Kidney epithelial cell (primary cell): Measurements from ENCODE around the gene ICOS. TPM values are rescaled to one million over a fixed set of nuclear protein-coding genes. Genes with fewer than 3 reads are reported as not detected.
"Not testable (repeated sequence)": the region's sequence is repeated elsewhere in the genome, so short reads cannot be mapped to it uniquely, and the experiment has no call there.

Experiments
- DNase-seq: peaks from one replicate; pipeline ENCODE4 v3.0.0-alpha.2; 2010; ENCODE audit warnings: low read depth
- H3K27me3 ChIP-seq: 2 replicates; pipeline ENCODE4 v1.6.0; 2011; ENCODE audit warnings: low read length; ENCODE audit not compliant: control insufficient read depth, insufficient read depth
- H3K36me3 ChIP-seq: 2 replicates; pipeline ENCODE4 v1.5.1; 2011; ENCODE audit warnings: low read length; ENCODE audit not compliant: control insufficient read depth, insufficient read depth
- H3K4me3 ChIP-seq: 2 replicates; pipeline ENCODE4 v1.5.1; 2011; ENCODE audit warnings: low read depth, mild to moderate bottlenecking, control low read depth, low read length
- total RNA-seq: library from RNA; depleted of rRNA; stranded (reverse); fragments of >200 nt; gene quantifications from 2 replicates; pipeline ENCODE4 v1.2.3, GENCODE V29; 2015
- TF ChIP-seq, protein P1 (sequence below): IDR thresholded peaks from 2 replicates; pipeline ENCODE4 v1.5.1; 2011; ENCODE audit warnings: mild to moderate bottlenecking, moderate library complexity, low read length, control low read depth, inconsistent platforms; ENCODE audit not compliant: insufficient read depth, poor library complexity, severe bottlenecking

ICOS gene
- total RNA-seq, 1 donor from 2014 or later, result not detected

DNA sequence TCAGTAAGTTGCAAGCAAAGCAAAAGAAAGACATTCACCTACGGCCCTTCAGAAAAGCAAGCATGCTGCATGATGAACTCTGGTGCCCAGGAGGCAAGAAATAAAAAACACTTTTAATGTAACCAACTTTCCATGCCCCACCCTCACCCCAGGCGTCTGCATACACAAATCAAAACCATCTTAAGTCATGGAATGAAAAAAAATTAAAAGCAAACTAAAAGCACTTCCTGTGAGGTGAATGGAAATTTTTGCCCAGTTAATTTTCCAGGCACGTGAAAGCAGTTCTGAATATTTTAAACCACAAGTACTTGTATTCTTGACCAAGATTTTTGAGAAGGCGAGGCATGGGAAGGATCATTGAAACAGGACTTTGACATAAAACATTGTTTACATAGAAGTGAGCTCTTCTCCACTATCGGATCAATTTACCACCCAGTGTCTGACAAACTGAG is 2.5 kb upstream of the ICOS start:
- H3K27me3 ChIP-seq, result no peaks in the 10 kb centered on the region
- TF ChIP-seq, protein P1, sequence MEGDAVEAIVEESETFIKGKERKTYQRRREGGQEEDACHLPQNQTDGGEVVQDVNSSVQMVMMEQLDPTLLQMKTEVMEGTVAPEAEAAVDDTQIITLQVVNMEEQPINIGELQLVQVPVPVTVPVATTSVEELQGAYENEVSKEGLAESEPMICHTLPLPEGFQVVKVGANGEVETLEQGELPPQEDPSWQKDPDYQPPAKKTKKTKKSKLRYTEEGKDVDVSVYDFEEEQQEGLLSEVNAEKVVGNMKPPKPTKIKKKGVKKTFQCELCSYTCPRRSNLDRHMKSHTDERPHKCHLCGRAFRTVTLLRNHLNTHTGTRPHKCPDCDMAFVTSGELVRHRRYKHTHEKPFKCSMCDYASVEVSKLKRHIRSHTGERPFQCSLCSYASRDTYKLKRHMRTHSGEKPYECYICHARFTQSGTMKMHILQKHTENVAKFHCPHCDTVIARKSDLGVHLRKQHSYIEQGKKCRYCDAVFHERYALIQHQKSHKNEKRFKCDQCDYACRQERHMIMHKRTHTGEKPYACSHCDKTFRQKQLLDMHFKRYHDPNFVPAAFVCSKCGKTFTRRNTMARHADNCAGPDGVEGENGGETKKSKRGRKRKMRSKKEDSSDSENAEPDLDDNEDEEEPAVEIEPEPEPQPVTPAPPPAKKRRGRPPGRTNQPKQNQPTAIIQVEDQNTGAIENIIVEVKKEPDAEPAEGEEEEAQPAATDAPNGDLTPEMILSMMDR, result no peak
- no peak for DNase-seq
- no peak overlapping the region for H3K4me3 ChIP-seq
- H3K36me3 ChIP-seq, result no peaks in the 10 kb centered on the region

DNA sequence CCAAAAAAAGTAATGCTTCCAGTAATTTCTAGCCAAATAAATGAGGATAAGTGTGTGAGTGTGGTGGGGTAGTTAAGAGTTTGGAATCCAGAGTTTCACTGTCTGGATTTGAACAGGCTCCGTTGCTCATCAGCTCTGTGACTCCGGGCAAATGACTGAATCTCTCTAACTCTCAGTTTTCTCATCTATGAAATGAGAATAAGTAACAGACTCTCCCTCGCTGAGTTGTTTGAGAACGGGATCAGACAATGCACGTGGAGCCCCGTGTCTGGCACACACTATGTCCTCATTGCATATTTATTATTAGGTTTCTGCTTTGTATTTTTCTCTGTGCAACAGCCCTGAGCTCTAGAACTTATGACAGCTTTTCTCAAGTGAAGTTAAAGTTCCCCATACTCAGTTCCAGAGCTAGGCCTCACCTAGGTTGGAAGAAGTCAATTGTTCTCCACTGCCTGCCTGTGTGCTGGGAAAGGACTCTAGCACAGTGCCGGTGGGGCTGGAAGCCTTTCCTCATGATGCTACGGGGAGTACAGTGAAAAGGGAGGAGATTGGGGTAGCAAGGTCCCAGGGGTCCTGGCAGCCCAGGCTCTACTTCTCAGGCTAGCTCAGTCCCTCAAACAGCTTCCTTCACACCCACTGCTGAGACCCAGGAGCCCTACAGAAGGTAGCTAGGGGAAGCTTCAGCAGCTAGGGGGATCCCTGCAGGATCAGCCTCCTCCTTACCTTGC is 1.7 kb upstream of the ICOS start:
- DNase-seq, result no peak
- TF ChIP-seq, protein P1, result no peak
- H3K36me3 ChIP-seq, result no peaks in the 10 kb centered on the region
- H3K4me3 ChIP-seq, result no peak overlapping the region
- H3K27me3 ChIP-seq, result no peaks in the 10 kb centered on the region

DNA sequence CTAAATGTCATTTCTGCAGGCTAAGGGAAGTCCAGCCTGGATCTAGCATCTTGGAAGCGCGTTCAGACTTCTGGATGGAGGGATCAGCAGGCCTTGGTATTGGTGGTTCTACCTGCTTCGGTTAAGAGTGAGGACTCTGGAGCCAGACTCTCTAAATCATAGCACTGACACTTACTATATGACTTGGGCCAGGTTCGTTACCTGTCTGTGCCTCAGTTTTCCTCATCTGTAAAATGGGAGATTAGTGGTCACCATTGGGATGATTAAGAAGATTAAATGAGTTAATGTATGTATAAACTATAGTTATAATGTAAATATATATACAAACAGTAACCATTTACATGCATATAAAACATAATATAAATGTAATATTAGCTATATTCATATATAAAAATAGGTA is 995 bp upstream of the ICOS start:
- no peaks in the 10 kb centered on the region for H3K27me3 ChIP-seq
- no peak for DNase-seq
- no peaks in the 10 kb centered on the region for H3K36me3 ChIP-seq
- TF ChIP-seq, protein P1, result no peak
- no peak overlapping the region for H3K4me3 ChIP-seq

DNA sequence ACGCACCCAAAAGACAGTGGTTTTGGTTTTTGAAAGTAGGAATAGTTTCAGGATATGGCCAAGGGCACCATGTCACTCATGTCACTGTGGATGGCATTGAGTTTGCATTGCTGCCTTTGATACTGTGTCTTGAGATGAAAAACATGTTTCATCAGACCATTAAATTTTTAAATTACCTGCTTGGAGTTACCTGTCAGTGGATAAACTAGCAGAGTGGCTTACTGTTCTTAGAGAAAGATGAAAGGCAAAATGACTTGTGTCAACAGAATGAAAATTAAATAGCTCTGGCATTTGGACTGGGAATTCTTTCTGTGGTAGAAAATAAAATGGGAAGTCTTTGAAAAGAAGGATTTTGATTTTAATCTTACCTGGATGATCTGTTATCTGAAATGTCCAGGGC is 386 bp downstream of the ICOS start:
- TF ChIP-seq, protein P1, result no peak
- Histone ChIP-seq H3K36me3 (no peaks in the 10 kb centered on the region), H3K4me3 (no peak overlapping the region), H3K27me3 (no peaks in the 10 kb centered on the region)
- DNase-seq, result no peak

DNA sequence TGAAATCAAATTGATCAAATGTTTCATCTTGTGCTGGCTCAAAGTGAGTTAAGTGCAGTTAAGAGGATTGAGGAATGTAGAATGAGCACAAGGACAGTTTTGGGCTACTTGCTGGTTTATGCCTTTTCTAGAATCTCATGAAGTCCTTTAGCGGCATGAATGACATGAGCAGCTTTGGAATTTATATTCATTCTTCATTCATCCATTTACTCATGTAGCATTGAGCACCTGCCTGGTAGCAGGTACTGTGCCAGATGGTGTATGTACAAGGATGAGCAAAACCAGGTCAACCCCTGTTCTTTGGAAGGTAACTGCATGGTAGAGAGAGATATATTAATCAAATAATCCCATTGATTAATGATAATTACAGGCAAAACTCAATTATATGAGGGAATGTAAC is 1.2 kb downstream of the ICOS start:
- H3K36me3 ChIP-seq, result no peaks in the 10 kb centered on the region
- no peak for DNase-seq
- TF ChIP-seq, protein P1, result no peak
- H3K27me3 ChIP-seq, result no peaks in the 10 kb centered on the region
- no peak overlapping the region for H3K4me3 ChIP-seq

DNA sequence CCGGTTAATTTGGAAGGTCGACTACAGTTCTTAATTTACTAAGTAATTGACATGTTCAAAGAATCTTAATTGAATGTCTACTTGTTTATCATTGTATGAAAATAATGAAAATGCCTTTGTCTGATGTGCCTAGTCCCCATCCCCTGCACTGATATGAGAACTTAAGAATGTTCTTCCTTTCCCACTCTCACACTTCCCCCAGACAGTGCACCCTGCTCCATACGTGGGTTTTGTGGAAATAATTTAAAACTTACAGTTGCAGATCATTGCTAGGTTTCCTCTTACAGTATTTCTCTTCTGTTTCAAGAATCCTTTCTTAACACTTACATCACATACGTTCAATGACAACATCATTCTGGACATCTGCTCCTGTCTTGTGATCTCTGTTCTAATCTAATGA is 3.5 kb downstream of the ICOS start:
- Histone ChIP-seq H3K27me3 (no peaks in the 10 kb centered on the region), H3K36me3 (no peaks in the 10 kb centered on the region), H3K4me3 (no peak overlapping the region)
- DNase-seq, result no peak
- TF ChIP-seq, protein P1, result no peak

DNA sequence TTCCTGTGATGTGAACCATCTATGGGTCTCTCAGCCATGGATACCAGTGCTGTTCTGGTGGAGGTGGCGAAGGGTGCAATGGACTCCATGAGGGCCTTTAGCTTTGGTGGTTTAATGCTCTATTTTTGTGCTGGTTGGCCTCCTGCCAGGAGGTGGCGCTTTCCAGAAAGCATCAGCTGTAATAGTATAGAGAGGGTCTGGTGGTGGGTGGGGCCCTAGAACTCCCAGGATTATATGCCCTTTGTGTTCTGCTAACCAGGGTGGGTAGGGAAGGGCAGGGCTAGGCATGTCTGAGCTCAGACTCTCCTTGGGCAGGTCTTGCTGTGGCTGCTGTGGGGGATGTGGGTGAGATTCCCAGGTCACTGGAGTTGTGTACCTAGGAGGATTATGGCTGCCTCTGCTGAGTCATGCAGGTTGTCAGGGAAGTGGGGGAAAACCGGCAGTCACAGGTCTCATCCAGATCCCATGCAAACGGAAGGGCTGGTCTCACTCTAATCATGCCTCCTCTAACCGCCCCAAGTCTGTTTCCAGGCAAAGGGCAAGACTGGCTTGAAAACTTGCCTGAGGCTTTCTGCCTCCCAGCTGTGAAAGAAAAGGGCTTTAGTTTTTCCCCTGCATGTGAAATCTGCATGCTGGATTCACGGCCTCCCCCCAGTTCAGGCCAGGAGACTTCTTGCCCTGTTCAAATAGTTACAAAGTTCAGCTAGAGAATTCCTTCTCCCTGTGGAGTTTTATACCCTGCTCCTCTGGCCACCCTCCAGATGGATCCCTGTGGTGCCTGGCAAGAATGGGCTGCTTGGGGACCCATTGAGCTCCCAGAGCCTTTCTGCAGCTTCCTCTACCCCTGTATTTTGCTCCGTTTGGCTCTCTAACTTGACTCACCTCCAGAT is 7.2 kb downstream of the ICOS start:
- not testable (repeated sequence) for H3K27me3 ChIP-seq, DNase-seq, H3K4me3 ChIP-seq, H3K36me3 ChIP-seq
